ENCODE data around the gene MCEMP1. TPM values are rescaled to one million over a fixed set of nuclear protein-coding genes. Genes with fewer than 3 reads are reported as not detected.

The MCEMP1 gene
- total and polyA plus RNA-seq, 2 of the 13 experiments (the other 11 are each of a cell fraction or from before 2014, with no cell fraction given), result not detected

GRCh38 chr19:7629347-7630054 lies 47.4 kb upstream of the MCEMP1 start, which contains the start of the genes PET100 and XAB2 (continued):
- no peak for TF ChIP-seq ETS1 (CRISPR knock-in tag; IDR thresholded peaks at IDR 0.05)
- TF ChIP-seq FIP1L1 (IDR thresholded peaks at IDR 0.05; ENCODE audit: borderline replicate concordance, insufficient read depth, low read depth, low read length), result no peak
- TF ChIP-seq RFX5 (IDR thresholded peaks at IDR 0.05; ENCODE audit: low read depth, low read length), result no peak; the same call in 1 of the 2 replicates
- no peak for TF ChIP-seq KAT2B (IDR thresholded peaks at IDR 0.05; ENCODE audit: borderline replicate concordance, low read depth, low read length)
- 0 out of 2 replicates have a peak, but pooled peaks have one; percentile 16 for TF ChIP-seq SIX1 (CRISPR knock-in tag; IDR thresholded peaks at IDR 0.05; ENCODE audit: borderline replicate concordance)
- no peak for TF ChIP-seq ZC3H4 (CRISPR knock-in tag; IDR thresholded peaks at IDR 0.05; ENCODE audit: borderline replicate concordance)
- peak; percentile 54; the same call in 1 of the 2 replicates for TF ChIP-seq NFKB2 (CRISPR knock-in tag; IDR thresholded peaks at IDR 0.05; ENCODE audit: borderline replicate concordance)
- TF ChIP-seq NFE2L1 (CRISPR knock-in tag; IDR thresholded peaks at IDR 0.05; ENCODE audit: borderline replicate concordance), result no peak
- TF ChIP-seq ZNF234 (CRISPR knock-in tag; conservative IDR thresholded peaks at IDR 0.05), result no peak
- TF ChIP-seq ZNF124 (CRISPR knock-in tag; IDR thresholded peaks at IDR 0.05), result peak; percentile 42; the same call in 1 of the 2 replicates
- no peak for TF ChIP-seq ZNF253 (CRISPR knock-in tag; IDR thresholded peaks at IDR 0.05; ENCODE audit: borderline replicate concordance)
- TF ChIP-seq TFDP1 (CRISPR knock-in tag; IDR thresholded peaks at IDR 0.05; ENCODE audit: borderline replicate concordance), result peak; percentile 90
- TF ChIP-seq NFYB (CRISPR knock-in tag; IDR thresholded peaks at IDR 0.05), result peak; percentile 99
- TF ChIP-seq ZNF414 (CRISPR knock-in tag; IDR thresholded peaks at IDR 0.05), result no peak
- no peak for TF ChIP-seq CTCF (CRISPR knock-in tag; IDR thresholded peaks at IDR 0.05)
- 0 out of 2 replicates have a peak, but pooled peaks have one; percentile 27 for TF ChIP-seq ZNF263 (CRISPR knock-in tag; IDR thresholded peaks at IDR 0.05)
- no peak for TF ChIP-seq NRL (CRISPR knock-in tag; IDR thresholded peaks at IDR 0.05; ENCODE audit: borderline replicate concordance)
- TF ChIP-seq ZNF251 (CRISPR knock-in tag; IDR thresholded peaks at IDR 0.05), result no peak
- no peak for TF ChIP-seq ZNF431 (CRISPR knock-in tag; IDR thresholded peaks at IDR 0.05; ENCODE audit: borderline replicate concordance, low read depth)
- TF ChIP-seq ZNF160 (CRISPR knock-in tag; IDR thresholded peaks at IDR 0.05), result no peak
- TF ChIP-seq HNRNPH1 (optimal IDR thresholded peaks at IDR 0.05; ENCODE audit: low read depth, low read length), result no peak
- TF ChIP-seq ZNF570 (CRISPR knock-in tag; IDR thresholded peaks at IDR 0.05; ENCODE audit: borderline replicate concordance), result no peak
- TF ChIP-seq HDAC1 (CRISPR knock-in tag; IDR thresholded peaks at IDR 0.05), result peak; percentile 91
- TF ChIP-seq ZFY (CRISPR knock-in tag; IDR thresholded peaks at IDR 0.05), result peak; percentile 75
- no peak; the same call in 1 of the 2 replicates for TF ChIP-seq ERF (CRISPR knock-in tag; IDR thresholded peaks at IDR 0.05)
- no peak; the same call in 1 of the 2 replicates for TF ChIP-seq HDAC2 (CRISPR knock-in tag; IDR thresholded peaks at IDR 0.05)
- TF ChIP-seq ARNT2 (CRISPR knock-in tag; IDR thresholded peaks at IDR 0.05; ENCODE audit: low read depth), result no peak

Measured in HepG2 (cell line).